HG02759 (cell line): ENCODE measurements around the gene TNFAIP3.

Experiments
- ATAC-seq: cut with Tn5 transposase; IDR thresholded peaks from one replicate; pipeline ENCODE4 v1.9.1; 2021; ENCODE audit warnings: mild to moderate bottlenecking, moderate library complexity; ENCODE audit not compliant: unreplicated experiment

TNFAIP3 gene

DNA sequence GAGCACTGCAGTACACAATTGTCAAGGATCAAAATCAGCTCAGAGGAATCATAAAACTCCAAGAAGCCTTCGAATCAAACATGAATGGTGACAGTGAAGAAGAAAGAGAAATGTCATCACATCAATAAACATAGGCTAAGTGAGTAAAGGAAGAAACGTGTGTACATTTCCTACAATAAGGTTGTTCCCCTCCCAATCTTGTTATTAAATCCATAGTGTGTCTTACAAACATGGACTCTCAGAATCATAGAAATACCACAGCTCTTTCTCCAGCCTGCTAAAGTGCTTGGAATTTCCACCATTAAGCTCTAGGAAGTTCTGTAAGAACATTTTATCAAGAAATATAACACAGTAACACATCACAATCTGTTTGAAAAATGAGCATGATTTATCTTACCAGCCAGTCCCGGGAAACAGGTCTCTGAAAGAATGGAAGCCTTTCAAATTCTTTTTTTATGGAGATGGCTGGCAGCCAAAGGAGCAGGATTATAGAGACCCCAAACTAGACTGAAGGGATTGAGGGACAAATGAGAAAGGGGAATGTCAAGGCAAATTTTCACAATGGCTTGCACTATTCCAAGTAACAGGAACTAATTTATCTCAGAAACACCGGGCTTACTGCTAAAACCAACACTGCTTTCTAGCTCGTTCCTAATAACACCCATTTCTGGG is 4.5 kb upstream of the TNFAIP3 start:
- ATAC-seq = no peak

DNA sequence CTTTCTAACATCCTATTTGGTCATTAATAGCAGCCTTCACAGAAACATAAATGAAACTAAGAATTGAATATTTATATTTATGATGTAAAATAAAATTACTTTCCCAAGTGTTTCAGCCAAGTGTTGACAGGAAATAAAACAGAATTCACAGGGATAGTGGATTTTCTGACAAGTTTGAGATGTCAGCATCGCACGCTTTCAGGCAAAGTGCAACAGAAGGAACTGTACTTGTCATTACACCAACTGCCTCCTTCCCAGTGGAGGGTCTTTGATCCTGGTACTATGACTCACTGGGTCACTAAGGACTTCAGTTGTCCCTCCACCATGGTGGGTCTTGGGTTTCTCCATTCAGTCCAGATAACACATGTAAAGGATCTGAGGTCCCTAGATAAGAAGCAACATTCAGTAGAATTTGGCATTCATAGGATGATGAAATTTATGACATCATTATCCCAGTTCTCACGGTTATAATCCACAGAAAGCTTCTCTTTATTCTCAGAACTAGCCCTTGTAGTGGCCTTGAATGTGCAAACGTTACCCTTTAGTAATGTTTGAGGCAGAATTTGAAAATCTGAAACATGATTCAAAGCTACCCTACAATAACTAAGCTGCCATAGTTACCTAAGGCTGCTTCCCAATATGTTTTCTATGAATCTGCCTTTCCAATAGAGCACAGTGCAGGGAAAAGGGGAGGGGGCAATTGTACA is 3.8 kb upstream of the TNFAIP3 start:
- no peak for ATAC-seq

DNA sequence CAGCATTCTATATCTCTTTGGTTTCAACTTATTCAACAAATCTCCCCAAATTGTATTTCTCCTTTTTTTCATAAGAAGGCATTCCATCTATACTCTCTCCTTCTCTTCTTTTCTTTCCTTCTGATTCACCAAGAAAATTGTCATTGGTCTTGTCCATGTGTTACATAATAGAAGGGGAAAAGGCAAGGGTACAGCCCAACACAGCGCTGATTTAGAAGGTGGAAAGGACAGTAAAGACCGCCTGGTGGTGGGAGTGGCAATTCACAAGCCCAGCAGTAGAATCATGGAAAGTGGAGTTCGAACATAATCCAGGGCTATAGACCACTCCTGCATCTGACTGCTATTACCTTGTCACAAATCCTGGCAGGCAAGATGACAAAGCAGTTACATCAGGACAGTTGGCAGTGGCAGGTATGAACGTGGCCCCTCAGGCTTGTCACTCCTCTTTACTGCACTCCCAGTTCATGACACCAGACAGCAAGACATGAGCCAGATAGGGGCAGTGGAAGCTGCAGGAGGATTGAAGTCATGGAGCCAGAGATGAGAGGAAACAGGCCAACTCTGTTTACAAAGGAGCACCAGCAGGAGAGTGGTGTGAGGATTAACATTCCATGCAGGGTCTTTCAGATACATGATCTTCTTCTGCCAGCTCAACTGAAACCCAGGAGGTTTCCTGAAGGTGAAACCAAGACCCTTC is 2.1 kb upstream of the TNFAIP3 start:
- no peak for ATAC-seq

DNA sequence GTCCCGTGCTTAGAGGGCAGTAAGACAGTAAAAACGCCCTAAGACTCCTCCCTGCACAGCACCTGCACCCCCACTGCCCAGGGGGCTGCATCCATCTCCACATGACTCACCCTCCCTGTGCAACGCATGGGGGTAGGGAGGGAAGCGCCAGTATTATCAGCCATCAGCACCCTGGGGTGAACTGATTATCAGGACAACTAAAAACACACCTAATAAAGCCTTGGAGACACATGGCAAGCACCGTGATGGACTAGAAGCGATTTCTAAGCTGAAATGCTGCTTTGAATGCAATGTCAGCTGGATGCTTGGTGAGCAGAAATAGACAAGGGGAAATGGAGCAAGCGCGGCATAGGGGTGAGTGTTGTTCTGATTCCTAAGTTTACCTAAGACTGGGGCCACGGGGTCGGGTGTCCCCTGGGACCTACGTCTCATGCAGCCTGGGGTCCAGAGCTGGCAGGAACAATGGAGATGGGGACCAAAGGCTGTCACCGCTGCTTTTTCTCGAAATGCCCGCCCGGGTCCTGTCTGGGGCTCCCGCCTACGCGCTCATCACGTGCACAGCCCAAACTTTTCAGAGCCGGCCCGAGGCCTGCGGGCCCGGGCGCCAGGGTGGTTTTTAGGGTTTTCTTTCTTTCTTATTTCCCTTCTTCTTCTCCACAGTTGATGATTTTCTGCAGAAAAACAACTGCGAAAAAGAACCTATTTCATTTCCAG is 702 bp upstream of the TNFAIP3 start:
- peak; percentile 31 for ATAC-seq

DNA sequence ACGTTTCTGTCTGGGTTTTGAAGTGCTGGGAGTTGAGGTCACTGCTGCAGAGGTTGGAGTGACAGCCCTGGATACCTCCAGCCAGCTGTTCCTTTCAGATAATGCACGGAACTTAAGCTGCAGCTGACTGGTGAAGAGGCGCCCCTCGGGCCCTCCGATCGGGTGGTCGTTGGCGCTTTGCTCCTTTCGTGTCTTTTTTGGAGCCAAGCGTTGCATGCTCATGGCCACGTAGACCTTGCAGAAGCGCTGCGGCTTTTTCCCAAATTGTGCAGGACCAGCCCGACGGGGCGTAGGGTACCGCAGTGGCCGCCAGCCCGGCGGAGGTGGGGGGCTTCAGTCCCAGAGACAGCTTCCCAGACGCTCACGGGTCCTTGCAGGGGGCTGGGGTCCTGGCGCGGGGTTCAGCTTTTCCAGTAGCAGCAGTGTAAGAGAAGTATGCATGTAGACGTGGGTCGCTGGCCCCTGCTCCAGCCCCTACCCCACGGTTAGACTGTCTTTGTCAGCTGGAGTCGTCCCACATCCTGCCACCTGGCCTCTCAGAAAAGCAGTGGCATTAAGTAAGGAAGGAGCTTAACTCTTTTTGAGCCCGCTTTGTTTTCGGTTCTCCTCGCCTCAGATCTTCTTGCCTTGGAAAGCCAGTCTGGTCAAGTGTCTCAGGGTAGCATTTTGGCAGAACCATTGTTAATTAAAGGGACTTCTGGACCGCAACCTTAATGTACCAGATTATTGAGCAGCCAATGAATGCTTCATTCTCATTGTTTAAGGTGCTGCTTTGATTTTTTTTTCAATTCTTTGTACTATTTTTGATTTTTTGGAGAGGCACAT is 838 bp downstream of the TNFAIP3 start:
- peak; percentile 10 for ATAC-seq

DNA sequence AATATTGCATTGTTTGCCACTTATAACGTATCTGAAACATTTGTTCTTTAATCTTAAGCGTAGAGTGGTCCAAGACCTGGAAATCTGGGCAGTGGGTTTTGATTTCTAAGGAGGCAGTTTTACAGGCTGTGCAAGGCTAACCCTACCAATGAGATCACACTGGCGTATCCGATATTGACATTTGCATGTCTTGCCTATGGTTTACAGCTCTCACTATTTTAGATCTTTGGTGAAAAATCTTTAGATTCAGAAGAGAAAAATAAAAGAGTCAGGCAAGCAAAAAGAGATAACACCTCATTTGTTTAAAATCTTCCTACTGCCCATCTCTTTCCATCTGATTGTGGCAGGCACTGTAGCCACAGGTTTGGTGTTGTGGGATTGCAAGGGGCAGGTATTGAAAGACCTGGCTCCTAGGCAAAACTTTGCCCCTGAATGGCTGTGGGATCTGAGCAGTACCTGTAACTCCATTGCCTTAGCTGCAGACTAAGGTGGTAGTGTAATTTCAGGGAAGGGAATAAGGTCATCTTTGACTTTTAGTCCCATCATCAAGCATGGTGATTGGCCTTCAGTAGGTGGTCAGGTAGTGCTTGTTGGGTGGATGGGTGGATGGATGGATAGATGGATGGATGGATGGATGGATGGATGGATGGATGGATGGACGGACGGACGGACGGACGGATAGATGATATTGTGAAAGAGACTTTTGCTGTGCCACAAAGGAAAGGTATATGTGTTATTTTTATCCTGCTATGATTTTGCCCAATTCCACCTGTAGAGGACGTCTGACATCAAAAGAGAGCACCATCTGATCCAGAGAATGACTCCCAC is 1.9 kb downstream of the TNFAIP3 start:
- no peak for ATAC-seq

DNA sequence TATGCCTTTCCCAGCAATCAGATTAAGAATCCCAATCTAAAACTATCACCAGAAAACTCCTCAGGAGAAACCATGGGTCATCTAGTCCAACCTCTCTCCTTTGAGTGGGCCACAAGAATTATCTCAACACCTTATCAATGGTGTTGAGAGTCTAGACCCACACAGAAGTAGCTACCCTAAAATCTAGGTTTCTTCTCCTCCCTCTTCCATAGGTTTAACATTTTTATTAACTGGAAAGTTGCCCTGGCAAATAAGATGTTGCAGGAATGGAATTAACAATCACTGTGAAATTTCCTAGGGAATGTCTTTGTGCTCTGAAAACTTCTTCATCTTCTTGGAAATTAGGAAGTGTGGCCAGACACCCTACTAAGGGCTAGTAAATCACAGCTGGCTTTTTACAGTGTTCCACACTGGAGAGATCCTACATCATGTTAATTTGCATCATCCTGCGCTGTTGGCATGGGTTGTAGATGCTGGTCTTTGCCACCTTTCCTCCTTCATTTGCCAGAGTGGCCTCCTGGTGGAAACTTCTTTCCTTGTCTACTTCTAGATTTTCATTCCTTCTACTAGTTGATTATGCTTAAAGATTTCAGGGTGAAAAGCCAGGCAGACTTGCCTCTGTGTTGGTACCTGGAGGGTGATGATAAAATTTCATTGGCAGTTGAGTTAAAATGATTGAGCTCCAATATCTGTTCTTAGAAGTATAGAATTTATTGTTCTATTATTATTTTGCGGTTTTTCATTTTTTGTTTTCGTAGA is 2.7 kb downstream of the TNFAIP3 start:
- ATAC-seq = no peak

DNA sequence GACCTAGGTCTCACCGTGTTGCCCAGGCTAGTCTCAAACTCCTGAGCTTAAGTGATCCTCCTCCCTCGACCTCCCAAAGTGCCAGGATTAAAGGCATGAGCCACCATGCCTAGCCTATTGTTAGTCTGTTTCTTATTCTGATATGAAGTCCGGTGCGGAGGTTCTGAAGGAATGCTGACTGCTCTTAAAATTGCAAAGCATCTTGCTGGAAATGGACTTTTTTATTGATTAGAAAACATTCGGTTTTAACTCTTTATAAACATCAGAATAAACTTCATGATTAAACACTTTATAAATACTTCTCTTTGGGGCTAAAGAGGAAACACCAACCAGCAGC is 3.2 kb downstream of the TNFAIP3 start:
- no peak for ATAC-seq

DNA sequence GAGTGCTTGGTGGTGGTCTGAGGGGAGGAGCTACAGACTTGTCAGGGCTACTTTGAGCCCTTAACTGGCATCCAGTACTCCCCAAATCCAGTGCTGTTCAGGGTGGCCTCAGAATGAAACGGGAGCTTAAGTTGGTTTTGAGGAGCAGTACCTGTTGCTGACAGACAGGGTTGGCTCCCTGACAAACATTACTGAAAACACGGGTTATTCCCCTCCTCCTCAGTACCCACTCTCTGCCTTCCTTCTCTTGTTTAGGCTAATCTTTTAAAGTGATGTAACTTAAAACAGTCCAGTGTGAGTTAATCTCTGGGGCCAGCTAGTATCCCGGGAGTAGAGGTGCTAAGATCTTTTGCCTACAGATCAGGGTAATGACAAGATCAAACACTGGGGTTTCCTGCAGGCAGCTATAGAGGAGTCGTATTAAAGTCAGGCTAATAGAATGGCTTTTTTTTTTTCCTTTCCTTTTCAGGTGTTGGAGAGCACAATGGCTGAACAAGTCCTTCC is 3.7 kb downstream of the TNFAIP3 start:
- peak; percentile 22 for ATAC-seq

DNA sequence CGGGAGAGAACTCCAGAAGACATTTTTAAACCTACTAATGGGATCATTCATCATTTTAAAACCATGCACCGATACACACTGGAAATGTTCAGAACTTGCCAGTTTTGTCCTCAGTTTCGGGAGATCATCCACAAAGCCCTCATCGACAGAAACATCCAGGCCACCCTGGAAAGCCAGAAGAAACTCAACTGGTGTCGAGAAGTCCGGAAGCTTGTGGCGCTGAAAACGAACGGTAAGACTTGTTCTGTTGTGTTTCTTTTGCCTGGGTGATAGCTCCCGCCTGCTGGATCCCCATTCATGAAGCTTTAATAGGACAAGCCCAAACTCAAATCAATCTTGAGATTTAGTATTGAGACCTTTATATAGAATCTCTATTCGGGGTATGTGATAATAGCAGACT is 4.2 kb downstream of the TNFAIP3 start:
- ATAC-seq = no peak

DNA sequence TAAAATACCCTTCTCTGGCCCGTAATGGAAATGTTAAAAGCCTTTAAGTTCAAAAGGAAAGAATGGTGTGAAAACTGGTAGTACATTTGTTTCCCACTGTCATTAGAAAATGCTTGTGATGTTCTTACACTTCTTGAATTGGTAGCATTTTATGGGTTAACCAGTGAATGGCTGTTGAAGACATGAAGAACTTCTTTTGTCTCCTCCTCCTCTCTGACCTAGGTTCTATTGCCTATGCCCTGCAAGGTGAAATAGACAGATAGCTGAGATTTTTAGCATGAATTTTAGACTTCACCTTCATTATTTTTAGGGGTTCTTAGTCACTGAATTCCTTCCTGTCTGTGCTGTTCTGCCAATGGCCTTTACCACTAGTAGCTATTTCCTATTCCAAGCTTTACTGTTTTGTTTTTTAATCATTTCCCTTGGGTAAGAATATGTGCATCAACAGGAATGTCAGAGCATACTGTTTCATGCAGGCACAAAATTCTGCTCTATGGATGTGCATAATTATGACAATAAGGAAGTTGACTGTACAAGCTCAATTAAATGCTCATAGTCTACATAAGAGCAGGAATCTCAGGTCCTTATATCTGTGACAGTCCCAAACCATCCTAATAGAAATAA is 4.9 kb downstream of the TNFAIP3 start:
- no peak for ATAC-seq

DNA sequence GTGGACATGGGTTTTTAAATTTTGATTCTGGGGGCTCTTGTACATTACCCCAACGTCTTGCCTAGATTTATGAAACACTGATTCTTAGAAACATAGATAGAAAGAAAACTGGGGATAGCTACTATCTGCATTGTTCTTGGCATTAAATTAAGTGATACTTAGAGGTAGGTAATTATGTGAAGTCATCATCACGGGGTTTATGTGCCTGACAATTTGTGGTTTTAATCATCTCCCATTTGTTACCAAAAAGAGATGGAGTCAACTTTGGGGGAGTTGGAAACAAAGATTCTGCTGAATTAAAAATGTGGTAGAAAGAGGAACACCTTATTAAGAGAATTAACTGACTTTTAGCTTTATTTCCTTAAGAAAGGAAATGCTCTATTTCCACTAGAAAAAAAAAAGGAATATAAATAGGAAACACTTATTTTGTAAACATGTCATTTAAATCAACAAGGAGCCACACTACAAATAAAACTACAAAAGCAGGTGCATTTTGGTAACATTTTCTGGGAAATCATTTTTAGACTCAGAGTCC is 5.6 kb downstream of the TNFAIP3 start:
- no peak for ATAC-seq

DNA sequence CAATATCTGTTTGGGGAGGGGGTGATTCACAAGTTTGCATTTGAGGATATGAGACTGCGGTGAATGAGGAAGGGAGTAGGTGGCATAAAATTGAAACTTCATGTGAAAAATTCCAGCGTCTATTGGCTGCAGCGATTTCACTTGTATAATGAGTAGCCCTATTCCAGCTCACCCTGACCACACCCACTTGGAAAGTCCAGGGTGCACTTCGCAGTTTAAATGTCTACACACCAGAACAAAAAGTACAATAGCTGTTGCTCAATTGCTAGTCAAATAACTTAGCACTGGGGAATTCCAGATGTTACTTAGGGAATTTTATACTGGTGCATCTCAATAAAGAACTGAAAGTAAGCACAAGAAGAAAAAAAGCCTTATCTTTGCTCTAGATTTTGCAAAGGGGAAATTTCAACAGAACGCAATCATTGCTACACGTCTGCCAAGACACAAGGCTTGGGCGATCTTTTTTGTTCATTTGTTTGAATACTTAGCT is 6.3 kb downstream of the TNFAIP3 start:
- ATAC-seq = peak; percentile 57

DNA sequence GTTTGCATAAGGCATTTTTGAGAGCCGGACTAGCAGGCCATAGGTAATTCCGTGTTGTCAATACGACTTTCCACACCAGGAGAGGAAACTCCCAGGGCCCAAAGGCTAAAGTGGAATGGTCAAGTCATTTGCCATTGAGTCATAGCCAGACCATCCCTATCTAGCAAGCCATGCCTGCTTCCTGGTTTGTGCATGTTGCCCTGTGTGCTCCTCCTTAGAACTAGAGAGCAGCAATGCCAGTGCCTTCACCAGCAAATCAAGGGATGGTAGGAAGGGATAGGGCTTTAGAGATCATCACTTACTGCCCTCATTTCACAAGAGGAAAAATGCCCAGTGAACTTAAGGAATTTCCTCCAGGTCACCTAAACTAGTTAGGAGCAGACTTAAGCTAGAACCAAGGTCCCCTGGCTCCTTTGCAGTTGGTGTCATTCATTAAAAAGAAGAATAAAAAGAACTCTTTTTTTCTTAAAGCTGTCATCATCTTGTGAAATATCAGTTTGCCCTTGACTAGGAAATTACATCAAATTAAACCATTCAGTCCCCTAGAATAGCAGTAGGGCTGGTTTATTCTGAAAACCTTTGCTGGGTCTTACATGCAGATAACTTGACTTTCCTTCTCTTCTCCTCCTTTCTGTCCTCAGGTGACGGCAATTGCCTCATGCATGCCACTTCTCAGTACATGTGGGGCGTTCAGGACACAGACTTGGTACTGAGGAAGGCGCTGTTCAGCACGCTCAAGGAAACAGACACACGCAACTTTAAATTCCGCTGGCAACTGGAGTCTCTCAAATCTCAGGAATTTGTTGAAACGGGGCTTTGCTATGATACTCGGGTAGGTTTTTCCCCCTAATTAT is 7.4 kb downstream of the TNFAIP3 start:
- ATAC-seq = no peak

DNA sequence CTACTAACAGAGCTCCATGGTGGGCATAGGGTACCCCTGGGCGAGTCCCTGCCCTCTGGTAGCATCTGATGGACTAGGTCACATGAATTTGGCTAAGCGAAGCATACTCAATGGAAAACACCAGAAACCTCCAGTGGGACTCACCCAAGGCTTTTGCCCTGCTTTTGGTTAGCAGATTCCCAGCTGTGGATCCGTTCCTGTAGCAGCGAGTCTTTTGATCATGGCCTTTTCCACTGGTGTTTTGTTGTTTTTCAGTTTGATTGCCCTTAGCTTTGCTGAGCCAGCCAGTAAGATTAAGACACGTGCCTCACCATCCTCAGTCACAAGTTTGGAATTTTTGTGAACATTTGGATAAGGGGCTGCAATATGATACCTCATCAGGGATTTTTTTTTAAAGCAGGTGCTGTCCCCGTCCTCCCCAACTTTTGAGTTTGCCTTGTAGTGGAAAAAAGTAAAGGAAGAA is 8.0 kb downstream of the TNFAIP3 start:
- no peak for ATAC-seq

DNA sequence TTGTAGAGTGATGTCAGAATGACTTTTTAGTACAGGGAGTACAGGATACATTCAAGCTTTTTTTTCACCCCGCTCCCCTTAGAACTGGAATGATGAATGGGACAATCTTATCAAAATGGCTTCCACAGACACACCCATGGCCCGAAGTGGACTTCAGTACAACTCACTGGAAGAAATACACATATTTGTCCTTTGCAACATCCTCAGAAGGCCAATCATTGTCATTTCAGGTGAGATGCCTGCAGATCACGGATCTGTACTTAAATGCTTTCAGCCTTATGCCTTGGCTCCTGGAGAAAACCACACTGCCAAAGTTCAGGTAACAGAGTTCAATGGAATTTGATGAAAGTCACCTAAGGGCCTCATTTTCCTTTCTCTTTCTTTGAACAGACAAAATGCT is 8.5 kb downstream of the TNFAIP3 start:
- ATAC-seq = no peak

DNA sequence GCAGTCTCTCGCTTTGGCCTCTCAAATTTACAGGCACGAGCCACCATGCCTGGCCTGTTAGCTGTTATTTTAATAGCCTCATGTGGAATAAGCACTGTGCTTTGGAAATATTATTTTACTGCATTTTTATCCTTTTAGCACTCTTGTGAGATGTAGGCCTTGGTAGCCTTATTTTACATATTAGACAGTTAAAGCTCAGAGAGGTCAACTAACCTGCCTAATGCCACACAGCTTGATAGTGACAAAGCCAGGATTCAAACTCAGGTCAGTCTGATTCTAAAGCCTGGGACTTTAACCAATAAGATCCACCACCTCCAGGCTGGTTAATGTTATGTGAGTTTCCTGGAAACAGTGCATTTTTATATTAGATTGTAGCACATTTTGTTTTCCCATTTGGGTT is 9.5 kb downstream of the TNFAIP3 start:
- ATAC-seq = no peak
